ENCODE measurements around the gene USP10. TPM values are rescaled to one million over a fixed set of nuclear protein-coding genes. Genes with fewer than 3 reads are reported as not detected.
A peak's percentile ranks its signal among the peaks of the same experiment; 100 is the strongest.

Gene USP10
- total and polyA plus RNA-seq, 2 donors (not counting 1 experiment from before 2014, with no cell fraction given): 48.9 to 134 TPM

- DNase-seq: no peak
- Histone ChIP-seq H2AFZ (ENCODE audit: insufficient read depth, low read depth, low read length, poor library complexity, severe bottlenecking) (no peak overlapping the region), H3K4me1 (ENCODE audit: control insufficient read depth in 2 of 2, insufficient read depth in 2 of 2, low read length in 2 of 2) (peaks cover 0 to 9% of the 10 kb centered on the region in 2 donors), H4K20me1 (ENCODE audit: control insufficient read depth, insufficient read depth, low read length, poor library complexity, severe bottlenecking) (no peaks in the 10 kb centered on the region), H3K4me3 (ENCODE audit: control extremely low read depth in 1 of 5, extremely low read depth in 1 of 5, insufficient read depth in 1 of 5, low read depth in 2 of 5, low read length in 4 of 5) (no peak overlapping the region), H3K36me3 (replicated peaks in 1 of 2; ENCODE audit: control extremely low read depth in 1 of 2, control insufficient read depth in 1 of 2, extremely low read depth in 1 of 2, insufficient read depth in 2 of 2, low read length in 1 of 2) (no peaks in the 10 kb centered on the region), H3K9me3 (ENCODE audit: control extremely low read depth in 1 of 3, control insufficient read depth in 2 of 3, insufficient read depth in 1 of 3, low read length in 2 of 3) (peaks cover 0 to 3% (median 0%) of the 10 kb centered on the region in 3 donors), H3K27me3 (replicated peaks in 1 of 4; ENCODE audit: control extremely low read depth in 1 of 4, control insufficient read depth in 3 of 4, insufficient read depth in 4 of 4, low read length in 3 of 4) (no peaks in the 10 kb centered on the region), H3K79me2 (ENCODE audit: control insufficient read depth, insufficient read depth, low read length) (no peaks in the 10 kb centered on the region), H3K27ac (ENCODE audit: low read length in 2 of 2) (no peak overlapping the region), H3K4me2 (replicated peaks; ENCODE audit: low read depth, low read length, poor library complexity, severe bottlenecking) (no peak overlapping the region), H3K9ac (ENCODE audit: low read length) (no peak overlapping the region)
- intact Hi-C loops (cut with micrococcal nuclease): no loop called here
- ChIA-PET POLR2A (no interaction called here), CTCF (no interaction called here)
- peaks cover 7% of the 10 kb centered on the region for H3K27me3 Mint-ChIP-seq
- TF ChIP-seq CTCF (IDR thresholded peaks at IDR 0.05): no peak
- TF ChIP-seq EZH2 (IDR thresholded peaks at IDR 0.05; ENCODE audit: borderline replicate concordance, insufficient read depth, low read depth, low read length, poor library complexity, severe bottlenecking): no peak
- no peak for ATAC-seq (ENCODE audit: low read depth)
- H3K9me3 Mint-ChIP-seq (ENCODE audit: insufficient read depth): no peaks in the 10 kb centered on the region
- WGBS (ENCODE audit: insufficient coverage): 92% methylated on average over 6 of the region's 10 CpGs
- peaks cover 7% of the 10 kb centered on the region for H3K4me1 Mint-ChIP-seq
- H3K27ac Mint-ChIP-seq: no peak overlapping the region
- no peak overlapping the region for H3K4me3 Mint-ChIP-seq
Measured at GRCh38 chr16:84804326-84804725, 104.5 kb downstream of the USP10 start.

GRCh38 chr16:84806256-84806889 lies 106.6 kb downstream of the USP10 start:
- H3K9me3 Mint-ChIP-seq (ENCODE audit: insufficient read depth): no peaks in the 10 kb centered on the region
- H2AFZ ChIP-seq (ENCODE audit: insufficient read depth, low read depth, low read length, poor library complexity, severe bottlenecking): peak overlapping the region; percentile 65
- ChIA-PET CTCF (no interaction called here), POLR2A (no interaction called here)
- peaks cover 0 to 9% of the 10 kb centered on the region in 2 donors for H3K4me1 ChIP-seq (ENCODE audit: control insufficient read depth in 2 of 2, insufficient read depth in 2 of 2, low read length in 2 of 2)
- H3K79me2 ChIP-seq (ENCODE audit: control insufficient read depth, insufficient read depth, low read length): no peaks in the 10 kb centered on the region
- no peak for DNase-seq
- peaks cover 7% of the 10 kb centered on the region for H3K4me1 Mint-ChIP-seq
- no peak overlapping the region for H3K27ac ChIP-seq (ENCODE audit: low read length in 2 of 2)
- no peaks in the 10 kb centered on the region for H3K36me3 ChIP-seq (replicated peaks in 1 of 2; ENCODE audit: control extremely low read depth in 1 of 2, control insufficient read depth in 1 of 2, extremely low read depth in 1 of 2, insufficient read depth in 2 of 2, low read length in 1 of 2)
- TF ChIP-seq EZH2 (IDR thresholded peaks at IDR 0.05; ENCODE audit: borderline replicate concordance, insufficient read depth, low read depth, low read length, poor library complexity, severe bottlenecking) (no peak), CTCF (IDR thresholded peaks at IDR 0.05) (no peak)
- ATAC-seq (ENCODE audit: low read depth): peak; percentile 33
- H3K4me3 Mint-ChIP-seq: peak overlapping the region; percentile 49
- 63% methylated on average over 26 of the region's 26 CpGs for WGBS (ENCODE audit: insufficient coverage)
- peaks cover 0 to 3% (median 0%) of the 10 kb centered on the region in 3 donors for H3K9me3 ChIP-seq (ENCODE audit: control extremely low read depth in 1 of 3, control insufficient read depth in 2 of 3, insufficient read depth in 1 of 3, low read length in 2 of 3)
- peak overlapping the region in 3 of 5 experiments; percentile 36 to 39 (median 38) for H3K4me3 ChIP-seq (ENCODE audit: control extremely low read depth in 1 of 5, extremely low read depth in 1 of 5, insufficient read depth in 1 of 5, low read depth in 2 of 5, low read length in 4 of 5)
- H3K27ac Mint-ChIP-seq: no peak overlapping the region
- no peaks in the 10 kb centered on the region for H3K27me3 ChIP-seq (replicated peaks in 1 of 4; ENCODE audit: control extremely low read depth in 1 of 4, control insufficient read depth in 3 of 4, insufficient read depth in 4 of 4, low read length in 3 of 4)
- intact Hi-C loops (cut with micrococcal nuclease): no loop called here
- H3K27me3 Mint-ChIP-seq: peaks cover 11% of the 10 kb centered on the region
- H3K9ac ChIP-seq (ENCODE audit: low read length): peak overlapping the region; percentile 62
- no peaks in the 10 kb centered on the region for H4K20me1 ChIP-seq (ENCODE audit: control insufficient read depth, insufficient read depth, low read length, poor library complexity, severe bottlenecking)
- peak overlapping the region; percentile 74 for H3K4me2 ChIP-seq (replicated peaks; ENCODE audit: low read depth, low read length, poor library complexity, severe bottlenecking)

Data from B cell (primary cell).